H1 (cell line): ENCODE data around the gene OSTF1. TPM values are rescaled to one million over a fixed set of nuclear protein-coding genes. Genes with fewer than 3 reads are reported as not detected.

Source experiments
- BCL11A ChIP-seq, 2 experiments: IDR thresholded peaks; one replicate each; pipeline ENCODE4 v1.6.1; 2011; ENCODE audit warnings: low read depth in 2 of 2, low read length in 2 of 2, mild to moderate bottlenecking in 2 of 2
- KDM4A ChIP-seq: IDR thresholded peaks from one replicate; pipeline ENCODE4 v1.7.1; 2012; ENCODE audit warnings: low read depth, mild to moderate bottlenecking, moderate library complexity, low read length, inconsistent platforms; ENCODE audit not compliant: severe bottlenecking
- NRF1 ChIP-seq: IDR thresholded peaks from 2 replicates; pipeline ENCODE4 v1.6.1; 2011; ENCODE audit warnings: mild to moderate bottlenecking, low read depth, low read length, improper control_type of control experiment
- SIRT6 ChIP-seq: IDR thresholded peaks from one replicate; pipeline ENCODE4 v1.7.1; 2012; ENCODE audit warnings: low read length, inconsistent platforms
- SP2 ChIP-seq: IDR thresholded peaks from 2 replicates; pipeline ENCODE4 v1.6.1; 2012; ENCODE audit warnings: mild to moderate bottlenecking, low read length, inconsistent platforms
- SP4 ChIP-seq: IDR thresholded peaks from 2 replicates; pipeline ENCODE4 v1.6.1; 2012; ENCODE audit warnings: low read length, inconsistent platforms
- TEAD4 ChIP-seq: IDR thresholded peaks from 2 replicates; pipeline ENCODE4 v1.6.1; 2012; ENCODE audit warnings: low read depth, low read length, inconsistent platforms, mixed read lengths
- ZNF274 ChIP-seq: IDR thresholded peaks from 2 replicates; pipeline ENCODE4 v1.7.0; 2012; ENCODE audit warnings: low read length, borderline replicate concordance; ENCODE audit errors: extremely low read depth
- polyA plus RNA-seq, 7 experiments: library from polyadenylated mRNA; depleted of rRNA in 3 of 7; stranded (reverse) in 5 of 7; unstranded in 2 of 7; fragments of >200 nt in 5 of 7; fragments of 200-250 nt in 2 of 7; gene quantifications; 1 replicate in 5 of 7; 2 replicates in 1 of 7; 4 replicates in 1 of 7; pipeline versions ENCODE4 v1.2.1 to v1.2.3, GENCODE V29; 2011 to 2013; ENCODE audit warnings: missing spikeins in 2 of 7, mixed read lengths in 2 of 7
- total RNA-seq: library from RNA; stranded (reverse); fragmentation: NEBNext Ultra II Directional; extraction: Animal tissue kit (Norgen Biotek cat#: 25700); gene quantifications from 2 replicates; pipeline ENCODE4 v1.2.1, GENCODE V29; 2021

OSTF1 gene
- total and polyA plus RNA-seq, 2 of the 8 experiments (the other 6 are each of a cell fraction or from before 2014, with no cell fraction given): 5.0 to 18.9 TPM

- TF ChIP-seq NRF1 (no peak), KDM4A (no peak), SIRT6 (no peak), TEAD4 (no peak), SP2 (no peak), SP4 (no peak), BCL11A (IDR thresholded peaks at IDR 0.05; ENCODE audit: low read depth in 2 of 2, low read length in 2 of 2) (no peak), ZNF274 (no peak)
Observed at GRCh38 chr9:75183306-75183705, 95.0 kb downstream of the OSTF1 start (continued).
